ENCODE results near the gene PPP2R5C.
A peak's percentile ranks its signal among the peaks of the same experiment; 100 is the strongest.

The PPP2R5C gene

GRCh38 chr14:101872346-101872745 is 110.8 kb downstream of the PPP2R5C start:
- no peak for DNase-seq

- DNase-seq = no peak
These were observed 111.7 kb downstream of the PPP2R5C start for GRCh38 chr14:101873076-101873825.

GRCh38 chr14:101873991-101874390 is 112.5 kb downstream of the PPP2R5C start:
- DNase-seq = no peak

- DNase-seq = no peak
These were observed 113.7 kb downstream of the PPP2R5C start for GRCh38 chr14:101875041-101875726.

GRCh38 chr14:101875727-101876554 is 114.4 kb downstream of the PPP2R5C start:
- peak; percentile 13 for DNase-seq

- DNase-seq = peak; percentile 74
These were observed 115.0 kb downstream of the PPP2R5C start for GRCh38 chr14:101876555-101876938.

- DNase-seq = no peak
These were observed 116.3 kb downstream of the PPP2R5C start for GRCh38 chr14:101877766-101878165.

- DNase-seq = peak; percentile 17
These were observed 116.8 kb downstream of the PPP2R5C start for GRCh38 chr14:101878211-101878821.

GRCh38 chr14:101878822-101879528 is 117.5 kb downstream of the PPP2R5C start:
- peak; percentile 50 for DNase-seq

- DNase-seq = no peak
These were observed 118.2 kb downstream of the PPP2R5C start for GRCh38 chr14:101879529-101880336.

GRCh38 chr14:101881426-101881825 is 119.9 kb downstream of the PPP2R5C start:
- DNase-seq = no peak

- DNase-seq = no peak
These were observed 120.8 kb downstream of the PPP2R5C start for GRCh38 chr14:101882141-101882935.

- DNase-seq = no peak
These were observed 122.8 kb downstream of the PPP2R5C start for GRCh38 chr14:101884089-101884933.

GRCh38 chr14:101884934-101885576 is 123.5 kb downstream of the PPP2R5C start:
- DNase-seq = no peak

- DNase-seq = no peak
These were observed 125.7 kb downstream of the PPP2R5C start for GRCh38 chr14:101887219-101887618.

GRCh38 chr14:101888182-101888581 is 126.7 kb downstream of the PPP2R5C start:
- no peak for DNase-seq

GRCh38 chr14:101889366-101889765 is 127.9 kb downstream of the PPP2R5C start:
- DNase-seq = no peak

GRCh38 chr14:101889898-101890297 is 128.4 kb downstream of the PPP2R5C start:
- no peak for DNase-seq

GRCh38 chr14:101891471-101891870 is 130.0 kb downstream of the PPP2R5C start:
- no peak for DNase-seq

All from CD4-positive, alpha-beta T cell treated with Interleukin-4 for 4 hours (primary cell).